ENCODE data around the gene N4BP3.

N4BP3 gene

DNA sequence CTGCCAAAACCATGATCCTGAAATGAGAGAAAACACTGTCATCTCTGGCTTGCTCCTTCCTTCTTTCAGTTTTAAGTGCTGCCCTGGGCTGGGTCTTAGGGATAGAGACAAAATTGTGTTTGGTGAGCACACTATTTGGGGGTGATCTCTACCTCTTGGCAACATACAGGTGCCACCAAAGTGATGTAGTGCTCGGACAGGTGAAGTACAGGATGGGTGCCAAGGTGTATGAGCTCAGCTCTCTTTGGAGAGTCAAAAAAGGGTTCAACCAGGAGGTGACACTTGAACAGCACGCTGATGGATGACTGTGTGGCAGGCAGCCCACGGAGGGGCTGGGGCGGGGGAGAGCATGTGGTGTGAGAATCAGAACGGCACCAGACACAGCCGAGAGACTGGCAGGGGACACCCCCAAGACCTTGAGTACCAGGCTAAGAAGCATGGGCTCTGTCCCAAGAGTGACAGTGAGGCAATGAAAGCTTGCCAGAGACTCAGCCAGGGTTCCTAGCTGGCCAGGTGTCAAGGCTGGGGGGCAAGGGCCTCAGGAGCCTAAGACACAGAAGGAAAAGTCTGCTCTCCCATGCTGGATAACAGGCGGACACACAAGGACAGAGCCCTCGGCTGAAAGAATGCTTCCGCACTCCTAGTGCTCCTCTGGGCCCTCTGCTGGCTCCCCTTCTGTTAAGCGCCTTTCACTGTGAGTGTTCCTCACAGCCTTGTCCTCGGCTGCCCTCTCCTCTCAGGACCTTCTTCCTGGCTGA, 37.8 kb downstream of the N4BP3 start:
- no peak for DNase-seq (ENCODE audit: low spot score)

DNA sequence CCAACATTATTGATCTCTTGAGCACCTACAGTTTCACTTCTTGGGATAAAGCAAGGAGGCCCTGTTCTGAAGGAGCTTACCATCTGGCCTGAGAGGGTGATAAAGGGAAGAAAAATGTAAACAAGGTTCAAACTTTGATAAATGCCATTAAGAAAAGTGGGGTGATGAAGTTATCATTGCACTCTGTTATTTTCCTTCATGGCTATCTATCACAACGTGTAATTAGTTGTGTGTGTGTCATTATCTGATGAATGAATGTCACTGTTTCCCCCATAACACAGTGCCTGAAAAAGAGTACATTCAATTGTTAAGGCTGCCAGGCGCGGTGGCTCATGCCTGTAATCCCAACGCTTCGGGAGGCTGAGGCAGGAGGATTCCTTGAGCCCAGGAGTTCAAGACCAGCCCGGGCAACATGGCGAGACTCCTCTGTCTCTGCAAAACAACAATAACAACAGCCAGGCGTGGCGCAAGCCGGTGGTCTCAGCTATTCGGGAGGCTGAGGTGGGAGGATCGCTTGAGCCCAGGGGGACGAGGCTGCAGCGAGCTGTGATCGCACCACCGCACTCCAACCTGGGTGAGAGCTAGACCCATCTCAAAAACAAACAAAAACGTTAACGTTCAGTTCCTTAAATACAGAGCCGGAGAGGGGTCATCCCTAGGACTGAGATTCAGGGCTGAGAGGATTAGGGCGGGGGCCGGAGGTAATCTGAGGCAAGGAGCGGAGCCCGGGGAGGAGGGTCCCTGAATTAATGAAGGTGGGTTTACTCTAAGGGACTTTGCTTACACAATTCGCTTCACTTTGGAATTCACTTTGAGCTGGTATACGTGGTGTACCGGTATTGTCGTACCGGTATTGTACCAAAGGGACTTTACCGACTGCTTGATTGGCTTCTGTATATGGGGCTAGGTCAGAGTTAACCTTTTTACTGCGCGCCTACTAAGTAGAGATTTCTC, 39.4 kb downstream of the N4BP3 start:
- DNase-seq (ENCODE audit: low spot score), result no peak

DNA sequence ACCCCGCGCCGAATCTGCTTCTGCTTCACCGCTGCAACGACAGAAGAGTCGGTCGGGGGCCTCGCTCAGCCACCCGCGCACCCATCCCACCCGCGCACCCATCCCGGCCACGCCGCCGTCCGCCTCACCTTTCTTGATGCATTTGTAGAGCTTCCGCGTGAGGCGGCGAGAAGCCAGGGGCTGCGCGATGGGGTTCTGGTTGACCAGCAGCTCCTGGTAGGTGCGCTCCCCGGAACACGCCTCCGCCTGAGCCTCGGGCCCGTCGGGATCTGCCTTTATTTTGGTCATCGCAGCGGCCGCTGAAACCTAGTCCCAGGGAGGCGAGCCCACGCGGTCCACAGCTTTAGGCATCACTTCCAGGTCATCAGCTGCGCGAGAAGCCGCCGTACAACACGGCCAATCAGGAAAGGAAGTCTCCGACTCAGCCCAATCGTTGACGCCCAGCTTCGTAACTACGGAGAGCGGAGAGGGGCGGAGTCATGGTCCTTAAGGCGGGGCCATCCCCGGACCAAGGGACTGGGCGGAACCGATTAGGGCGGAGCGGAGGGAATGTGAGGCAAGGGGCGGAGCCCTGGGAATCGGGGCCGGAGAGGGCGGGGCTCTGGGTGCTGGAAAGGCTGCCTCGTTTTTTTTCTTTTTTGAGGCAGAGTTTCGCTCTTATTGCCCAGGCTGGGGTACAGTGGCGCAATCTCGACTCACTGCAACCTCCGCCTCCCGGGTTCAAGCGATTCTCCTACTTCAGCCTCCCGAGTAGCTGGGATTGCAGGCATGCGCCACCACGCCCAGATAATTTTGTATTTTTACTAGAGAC, 40.4 kb downstream of the N4BP3 start, which contains the start of gene NHP2:
Gene NHP2 (minus strand): TSS at position 356 of the 811 bp plus-strand sequence. CDS start 68 bp downstream, at position 288.
- DNase-seq (ENCODE audit: low spot score), result peak; percentile 98

DNA sequence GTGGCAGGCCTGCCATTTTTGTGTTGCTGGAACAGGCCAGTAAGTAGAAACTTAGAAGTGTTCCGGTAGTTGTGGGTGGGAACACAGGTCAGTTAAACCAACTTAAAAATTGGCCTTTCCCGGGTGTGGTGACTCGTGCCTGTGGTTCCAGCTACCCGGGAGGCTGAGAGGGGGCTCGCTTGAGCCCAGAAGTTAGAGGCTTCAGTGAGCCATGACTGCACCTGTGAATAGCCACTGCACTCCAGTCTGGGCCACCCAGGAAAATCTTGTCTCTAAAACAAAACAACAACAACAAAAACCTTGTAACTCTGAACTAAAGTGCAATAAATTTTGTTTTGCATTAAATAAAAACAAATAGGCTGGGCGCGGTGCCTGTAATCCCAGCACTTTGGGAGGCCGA, 41.7 kb downstream of the N4BP3 start:
- DNase-seq (ENCODE audit: low spot score), result no peak

DNA sequence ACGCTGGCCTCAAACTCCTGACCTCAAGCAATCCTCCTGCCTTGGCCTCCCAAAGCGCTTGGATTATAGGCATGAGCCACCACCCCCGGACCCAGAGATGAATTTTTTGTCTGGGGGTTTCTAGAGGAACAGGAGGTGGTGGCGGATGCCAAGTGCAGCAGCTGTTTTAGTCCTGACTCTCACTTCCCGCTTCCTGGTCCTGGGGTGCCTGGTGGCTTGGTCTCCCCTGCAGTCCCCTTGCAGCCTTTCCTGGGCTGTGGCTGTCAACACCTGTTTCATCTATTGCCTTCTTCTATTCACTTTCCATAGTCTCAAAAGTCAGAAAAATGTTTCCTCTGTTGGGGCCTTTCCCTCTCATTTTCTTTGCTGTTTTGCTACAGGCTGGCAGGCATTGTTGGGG, 46.8 kb downstream of the N4BP3 start:
- no peak for DNase-seq (ENCODE audit: low spot score)

DNA sequence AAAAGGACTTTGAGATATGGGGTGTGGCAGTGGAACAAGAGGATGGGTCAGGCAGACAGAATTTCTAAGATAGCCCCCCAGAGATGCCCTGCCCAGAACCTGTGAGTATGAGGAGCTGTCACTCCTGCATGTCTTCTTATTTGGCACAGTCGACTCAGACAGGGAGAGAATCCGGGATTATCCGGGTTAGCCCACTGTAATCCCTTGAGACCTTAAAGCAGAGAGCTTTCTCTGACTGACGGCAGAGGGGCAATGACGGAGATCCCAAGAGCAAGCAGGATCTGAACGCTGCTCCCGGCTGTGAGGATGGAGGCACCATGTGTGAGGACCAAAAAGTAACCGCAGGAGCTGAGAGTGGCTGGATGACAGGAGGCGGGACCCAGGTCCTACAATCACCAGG, 49.1 kb downstream of the N4BP3 start:
- DNase-seq (ENCODE audit: low spot score), result no peak

DNA sequence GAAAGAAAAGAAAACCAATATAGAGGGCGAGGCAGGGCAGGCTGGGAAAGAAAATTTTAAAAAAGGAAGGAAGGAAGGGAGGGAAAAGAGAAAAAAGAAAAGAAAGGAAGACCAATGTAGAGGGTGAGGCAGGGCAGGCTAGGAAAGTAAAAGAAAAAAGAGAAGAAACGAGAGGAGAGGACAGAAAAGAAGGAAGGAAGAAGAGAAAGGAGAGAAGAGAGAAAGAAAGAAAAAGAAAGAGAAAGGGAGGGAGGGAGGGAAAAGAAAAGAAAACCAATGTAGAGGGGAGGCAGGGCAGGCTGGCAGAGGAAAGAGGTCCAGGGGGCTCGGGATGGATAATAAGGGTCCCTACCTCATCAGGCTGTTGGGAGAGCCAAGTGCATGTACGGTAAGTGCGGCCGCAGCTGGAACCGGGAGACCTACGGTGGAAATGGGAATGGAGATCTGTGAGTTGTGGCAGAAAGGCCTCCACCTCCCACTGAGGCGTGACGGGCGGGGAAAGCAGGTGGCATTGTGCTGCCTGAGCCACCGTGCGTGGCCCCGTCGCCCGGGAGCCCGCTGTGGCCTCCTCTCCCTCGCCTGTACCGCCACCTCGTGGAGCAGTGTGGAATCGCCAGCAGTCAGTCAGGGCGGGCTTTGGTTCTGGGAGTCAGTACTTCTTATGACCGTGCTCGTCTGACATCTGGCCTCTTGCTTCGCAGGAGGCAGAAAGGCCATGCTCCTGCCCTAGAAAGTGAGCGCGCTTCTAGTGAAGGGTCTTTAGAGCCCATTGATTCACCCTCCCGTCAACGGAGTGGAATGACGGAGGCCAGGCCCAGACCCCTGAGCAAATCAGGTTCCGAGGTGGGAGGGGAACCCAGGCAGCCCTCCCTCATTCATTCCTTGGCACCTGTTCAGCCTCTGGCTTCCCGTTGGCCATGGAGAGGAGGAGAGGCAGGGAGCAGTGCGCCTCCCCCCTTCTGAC, 50.7 kb downstream of the N4BP3 start:
- peak; percentile 92 for DNase-seq (ENCODE audit: low spot score)

DNA sequence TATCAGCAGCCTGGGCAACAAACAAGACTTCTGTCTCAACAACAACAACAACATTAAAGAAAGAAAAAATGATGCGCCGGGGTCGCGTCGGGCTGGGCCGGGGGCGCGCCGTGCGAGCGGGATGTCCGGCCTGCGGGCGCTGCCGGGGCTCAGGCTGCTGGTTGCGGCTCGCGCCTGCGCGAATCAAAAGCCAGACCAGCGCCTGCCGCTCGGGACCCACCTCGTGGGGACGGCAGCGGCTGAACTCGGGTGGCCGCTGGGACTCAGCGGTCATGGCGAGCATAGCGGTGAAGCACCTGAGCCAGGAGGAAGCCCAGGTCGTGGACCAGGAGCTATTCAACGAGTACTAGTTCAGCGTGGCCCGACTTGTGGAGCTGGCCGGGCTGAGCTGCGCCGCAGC, 52.2 kb downstream of the N4BP3 start:
- no peak for DNase-seq (ENCODE audit: low spot score)

DNA sequence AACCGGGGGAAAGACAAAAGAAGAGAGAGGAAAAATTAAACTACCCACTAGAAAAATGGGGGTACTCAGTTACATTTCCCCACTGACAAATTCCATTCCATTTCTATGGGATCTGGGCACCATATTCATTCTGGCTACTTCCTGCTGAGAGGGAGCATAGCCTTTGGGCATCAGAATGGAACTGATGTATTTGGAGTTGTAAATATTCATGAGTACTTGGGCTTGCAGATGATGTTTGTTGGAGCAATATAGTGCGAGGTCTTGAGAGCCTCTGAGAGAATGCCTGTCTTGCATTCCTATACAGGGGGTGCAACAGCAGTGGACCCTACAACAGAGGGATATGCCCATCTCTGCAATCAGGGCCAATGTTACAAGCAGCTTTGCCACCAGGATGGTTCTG, 57.1 kb downstream of the N4BP3 start:
- DNase-seq (ENCODE audit: low spot score), result no peak

DNA sequence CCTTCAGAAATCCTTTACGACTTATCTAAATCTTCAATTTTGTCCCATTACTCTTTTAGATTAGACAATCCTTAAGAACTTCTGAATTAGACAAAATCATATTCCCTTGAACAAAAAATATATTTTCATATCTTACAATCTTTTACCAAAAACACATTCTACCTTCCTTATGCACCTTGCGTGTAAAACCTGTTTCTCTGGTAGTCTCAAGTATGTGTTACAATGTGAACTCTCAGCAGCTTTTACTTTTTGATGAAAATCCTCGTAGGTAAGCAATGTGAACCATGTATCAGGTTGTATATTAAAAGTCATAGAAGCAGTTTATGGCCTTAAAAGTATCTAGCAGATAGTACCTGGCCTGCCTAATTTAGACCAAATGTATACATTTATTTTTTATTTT, 61.1 kb downstream of the N4BP3 start:
- no peak for DNase-seq (ENCODE audit: low spot score)

All from CD4-positive, alpha-beta T cell treated with Interleukin-2 at 100 ng/mL for 4 hours (primary cell).